Measurements from ENCODE around the gene LRP2. TPM values are rescaled to one million over a fixed set of nuclear protein-coding genes. Genes with fewer than 3 reads are reported as not detected.

The LRP2 gene
- polyA plus RNA-seq, 3 donors = 0.01 to 1.2 (median 0.48) TPM

GRCh38 chr2:169114056-169114455 lies 248.3 kb downstream of the LRP2 start:
- H3K27ac ChIP-seq (ENCODE audit: low read depth, low read length) = no peak overlapping the region
- 63 to 80% (median 75%) methylated on average over 4 of the region's 4 CpGs for WGBS, 3 donors

- no peak overlapping the region for H3K27ac ChIP-seq (ENCODE audit: low read depth, low read length)
- WGBS, 3 donors = 77 to 87% (median 85%) methylated on average over 6 of the region's 6 CpGs
Measured at GRCh38 chr2:169112841-169113240, 249.5 kb downstream of the LRP2 start.

GRCh38 chr2:169110916-169111315 lies 251.4 kb downstream of the LRP2 start:
- 34 to 57% (median 35%) methylated on average over 18 of the region's 18 CpGs for WGBS, 3 donors
- no peak overlapping the region for H3K27ac ChIP-seq (ENCODE audit: low read depth, low read length)

GRCh38 chr2:169110419-169110818 lies 251.9 kb downstream of the LRP2 start:
- WGBS, 3 donors = 73 to 81% (median 80%) methylated on average over 7 of the region's 7 CpGs
- no peak overlapping the region for H3K27ac ChIP-seq (ENCODE audit: low read depth, low read length)

GRCh38 chr2:169109502-169110409 lies 252.6 kb downstream of the LRP2 start:
- no peak overlapping the region for H3K27ac ChIP-seq (ENCODE audit: low read depth, low read length)
- 44 to 52% (median 51%) methylated on average over 21 of the region's 21 CpGs for WGBS, 3 donors

GRCh38 chr2:169108099-169108884 lies 254.0 kb downstream of the LRP2 start:
- WGBS, 3 donors = 41 to 54% (median 46%) methylated on average over 3 of the region's 3 CpGs
- no peak overlapping the region for H3K27ac ChIP-seq (ENCODE audit: low read depth, low read length)

- 48 to 62% (median 60%) methylated on average over 2 of the region's 2 CpGs for WGBS, 3 donors
- H3K27ac ChIP-seq (ENCODE audit: low read depth, low read length) = no peak overlapping the region
Measured at GRCh38 chr2:169107645-169108044, 254.7 kb downstream of the LRP2 start.

- WGBS, 3 donors = 57 to 84% (median 65%) methylated on average over 6 of the region's 6 CpGs
- H3K27ac ChIP-seq (ENCODE audit: low read depth, low read length) = no peak overlapping the region
Measured at GRCh38 chr2:169106563-169107545, 255.5 kb downstream of the LRP2 start.

- H3K27ac ChIP-seq (ENCODE audit: low read depth, low read length) = no peak overlapping the region
- WGBS, 3 donors = 81 to 92% (median 91%) methylated on average over 2 of the region's 2 CpGs
Measured at GRCh38 chr2:169106134-169106533, 256.2 kb downstream of the LRP2 start.

- no peak overlapping the region for H3K27ac ChIP-seq (ENCODE audit: low read depth, low read length)
- WGBS, 3 donors = 38 to 78% (median 38%) methylated on average over 1 of the region's 1 CpG
Measured at GRCh38 chr2:169105476-169105875, 256.9 kb downstream of the LRP2 start.

- H3K27ac ChIP-seq (ENCODE audit: low read depth, low read length) = no peak overlapping the region
- 86 to 88% (median 87%) methylated on average over 1 of the region's 1 CpG for WGBS, 3 donors
Measured at GRCh38 chr2:169104848-169105247, 257.5 kb downstream of the LRP2 start.

- H3K27ac ChIP-seq (ENCODE audit: low read depth, low read length) = no peak overlapping the region
- 35 to 83% (median 40%) methylated on average over 5 of the region's 5 CpGs for WGBS, 3 donors
Measured at GRCh38 chr2:169095621-169096105, 266.7 kb downstream of the LRP2 start.

- no peak overlapping the region for H3K27ac ChIP-seq (ENCODE audit: low read depth, low read length)
- WGBS, 3 donors = 88 to 93% (median 91%) methylated on average over 1 of the region's 1 CpG
Measured at GRCh38 chr2:169094676-169095075, 267.7 kb downstream of the LRP2 start.

- 46 to 53% (median 47%) methylated on average over 2 of the region's 2 CpGs for WGBS, 3 donors
- H3K27ac ChIP-seq (ENCODE audit: low read depth, low read length) = no peak overlapping the region
Measured at GRCh38 chr2:169093535-169093934, 268.8 kb downstream of the LRP2 start.

- 71 to 72% (median 72%) methylated on average over 8 of the region's 8 CpGs for WGBS, 3 donors
- no peak overlapping the region for H3K27ac ChIP-seq (ENCODE audit: low read depth, low read length)
Measured at GRCh38 chr2:169091761-169092519, 270.4 kb downstream of the LRP2 start.

GRCh38 chr2:169091256-169091655 lies 271.1 kb downstream of the LRP2 start:
- WGBS, 3 donors = 73 to 81% (median 74%) methylated on average over 3 of the region's 3 CpGs
- H3K27ac ChIP-seq (ENCODE audit: low read depth, low read length) = no peak overlapping the region

GRCh38 chr2:169090133-169090820 lies 272.1 kb downstream of the LRP2 start:
- WGBS, 3 donors = 55 to 76% (median 62%) methylated on average over 6 of the region's 6 CpGs
- H3K27ac ChIP-seq (ENCODE audit: low read depth, low read length) = no peak overlapping the region
